Panc1 (cell line): ENCODE measurements around the gene AQP5. TPM values are rescaled to one million over a fixed set of nuclear protein-coding genes. Genes with fewer than 3 reads are reported as not detected.

Experiments used
- ATAC-seq: fragments of 200-7000 bp; cut with Tn5 transposase; 2 replicates; pipeline ENCODE4 v1.9.1; 2020; ENCODE audit warnings: mild to moderate bottlenecking, moderate library complexity
- BruUV-seq: library from RNA; stranded (reverse); fragments of 400-500 nt; replicated peaks from 2 replicates; lab custom pipeline; 2021; lab: Mats Ljungman, UMichigan
- CTCF ChIA-PET: fragments of 300-600 bp; sonication (Branson Sonifier 250); formaldehyde crosslinking; loops from one replicate; lab custom pipeline; 2022; ENCODE audit warnings: antibody characterized with exemption; lab: Charles Lee
- POLR2A ChIA-PET: fragments of 300-600 bp; sonication (Branson Sonifier 250); formaldehyde crosslinking; loops from one replicate; lab custom pipeline; 2022; ENCODE audit warnings: antibody characterized with exemption; lab: Charles Lee
- DNase-seq: peaks from one replicate; pipeline ENCODE4 v3.0.0-alpha.2; 2010; ENCODE audit warnings: low read depth, low spot score
- H3K27ac ChIP-seq: 2 replicates; pipeline ENCODE4 v1.5.1; 2011; ENCODE audit warnings: mild to moderate bottlenecking, low read length, inconsistent platforms
- H3K27me3 ChIP-seq: fragments of 200-500 bp; sonication (Bioruptor generic); 2 replicates; pipeline ENCODE4 v1.6.0; 2014; ENCODE audit warnings: low read length, inconsistent platforms; ENCODE audit not compliant: control insufficient read depth, insufficient read depth
- H3K36me3 ChIP-seq: fragments of 200-500 bp; sonication (Bioruptor generic); 2 replicates; pipeline ENCODE4 v1.5.1; 2014; ENCODE audit warnings: inconsistent platforms, mild to moderate bottlenecking, low read length, moderate library complexity; ENCODE audit not compliant: control insufficient read depth, insufficient read depth
- H3K4me1 ChIP-seq: 2 replicates; pipeline ENCODE4 v1.5.1; 2011; ENCODE audit warnings: inconsistent platforms, mild to moderate bottlenecking, low read length, moderate library complexity; ENCODE audit not compliant: control insufficient read depth, insufficient read depth
- H3K4me3 ChIP-seq, 2 experiments: 2 replicates each; pipeline ENCODE4 v1.5.1; 2011 to 2012; ENCODE audit warnings: low read depth in 2 of 2, low read length in 2 of 2, mild to moderate bottlenecking in 2 of 2, inconsistent platforms in 1 of 2, moderate library complexity in 1 of 2
- H3K9me3 ChIP-seq: fragments of 200-500 bp; sonication (Bioruptor generic); 2 replicates; pipeline ENCODE4 v1.5.1; 2014; ENCODE audit warnings: low read depth, mild to moderate bottlenecking, inconsistent platforms, low read length, moderate library complexity; ENCODE audit not compliant: control insufficient read depth, insufficient read depth
- POLR2AphosphoS5 ChIP-seq: IDR thresholded peaks from 2 replicates; pipeline ENCODE4 v1.6.1; 2012; ENCODE audit warnings: mild to moderate bottlenecking, low read depth, low read length, moderate library complexity
- SIN3A ChIP-seq: IDR thresholded peaks from 2 replicates; pipeline ENCODE4 v1.6.1; 2012; ENCODE audit warnings: low read depth, mild to moderate bottlenecking, low read length, moderate library complexity, borderline replicate concordance; ENCODE audit not compliant: insufficient read depth
- TCF7L2 ChIP-seq: IDR thresholded peaks from 2 replicates; pipeline ENCODE4 v1.6.1; 2011; ENCODE audit warnings: mild to moderate bottlenecking, low read depth, low read length, inconsistent platforms
- in situ Hi-C: cut with HindIII; loops from 2 replicates; pipeline ENCODE4 v1.10.0; 2016; ENCODE audit warnings: low sequenced_read_pairs, low pct_unique_long_range_greater_than_20kb
- intact Hi-C: fragments of 100-400 bp; cut with micrococcal nuclease; formaldehyde crosslinking; loops from one replicate; pipeline ENCODE4 v1.10.0; 2022; ENCODE audit not compliant: unreplicated experiment
- total RNA-seq: library from RNA; stranded (reverse); gene quantifications from one replicate; pipeline ENCODE4 v1.2.1, GENCODE V29; 2021; ENCODE audit not compliant: unreplicated experiment
- TF ChIP-seq, protein P1 (sequence below), 2 experiments: IDR thresholded peaks; 2 replicates each; pipeline ENCODE4 v1.6.1; 2011 to 2012; ENCODE audit warnings: low read depth in 2 of 2, control low read depth in 1 of 2, low read length in 1 of 2, mild to moderate bottlenecking in 1 of 2, moderate library complexity in 1 of 2; ENCODE audit not compliant: insufficient read depth in 1 of 2
- TF ChIP-seq, protein P2 (sequence below): fragments of 450-650 bp; IDR thresholded peaks from 2 replicates; pipeline ENCODE4 v1.5.1; 2017; ENCODE audit warnings: mild to moderate bottlenecking

Gene AQP5
- total RNA-seq, 1 experiment from 2014 or later: 0.72 TPM

DNA sequence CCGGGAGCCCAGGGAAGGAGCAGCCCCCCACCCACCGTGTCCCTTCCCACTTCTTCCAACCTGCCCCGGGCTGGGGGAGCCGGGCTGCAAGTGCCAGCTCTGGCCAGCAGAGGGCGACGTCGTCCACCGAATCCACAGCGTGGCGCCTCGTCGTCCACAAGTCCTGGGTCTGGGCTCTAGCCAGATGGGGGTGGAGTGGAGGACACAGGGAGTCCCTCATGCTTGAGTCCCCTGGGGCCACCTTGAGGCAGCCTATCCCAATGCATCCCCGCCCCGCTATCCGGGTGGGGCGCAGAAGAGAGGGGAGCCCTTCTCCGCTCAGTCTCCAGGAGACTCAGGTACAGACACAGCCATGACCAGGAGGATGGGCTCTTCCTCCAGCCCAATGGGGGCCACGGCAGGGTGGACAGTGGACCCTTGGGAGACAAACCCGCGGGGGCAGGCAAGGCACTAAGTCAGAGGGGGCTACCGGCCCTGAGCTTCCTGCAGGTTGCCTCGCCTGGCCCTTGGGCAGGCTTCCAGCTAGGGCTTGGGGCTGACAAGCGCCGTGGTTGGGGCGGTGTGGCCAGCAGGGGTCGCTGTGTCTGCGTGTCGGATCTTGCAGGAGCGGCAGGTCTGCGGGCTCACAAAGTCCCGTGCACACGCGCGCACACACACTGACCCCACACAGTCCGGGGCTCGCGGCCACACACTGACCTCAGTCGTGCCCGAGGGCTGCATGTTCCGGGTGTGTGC is 5.5 kb downstream of the AQP5 start:
- in situ Hi-C loops: no loop called here
- POLR2A ChIA-PET: no interaction called here

DNA sequence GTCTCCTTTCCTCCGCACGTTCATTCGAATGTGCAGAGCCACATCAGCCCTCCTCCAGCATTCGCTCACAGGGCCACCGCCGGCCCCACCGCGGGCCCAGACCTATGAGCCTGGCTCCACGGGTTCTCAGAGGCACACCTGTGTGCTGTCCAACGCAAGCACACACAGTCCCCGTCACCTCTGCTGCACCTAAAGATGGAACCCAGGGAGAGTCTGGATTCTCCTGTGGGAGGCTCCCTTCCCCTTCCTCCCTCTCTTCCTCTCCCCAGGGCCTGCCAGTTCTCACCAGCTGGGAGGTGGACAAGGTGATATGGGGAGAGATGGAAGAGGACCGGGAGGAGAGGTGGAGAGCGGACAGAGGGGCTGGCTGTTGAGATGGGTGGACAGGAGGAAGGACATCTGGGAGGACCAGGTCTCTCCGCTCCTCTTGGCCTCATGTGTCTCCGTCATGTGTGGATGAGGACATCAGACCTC is 6.1 kb downstream of the AQP5 start:
- peaks cover 23% of the 10 kb centered on the region for H3K4me1 ChIP-seq
- no peaks in the 10 kb centered on the region for H3K27me3 ChIP-seq
- ATAC-seq (peak; percentile 12), DNase-seq (no peak)
- intact Hi-C loops: loop anchor here (1.0 to 5.0 kb wide), 2 partner anchors 89 to 102 kb away; partner anchors contain the start of gene ASIC1
- H3K4me3 ChIP-seq: peak overlapping the region; percentile 33 to 64
- TF ChIP-seq, protein P1, sequence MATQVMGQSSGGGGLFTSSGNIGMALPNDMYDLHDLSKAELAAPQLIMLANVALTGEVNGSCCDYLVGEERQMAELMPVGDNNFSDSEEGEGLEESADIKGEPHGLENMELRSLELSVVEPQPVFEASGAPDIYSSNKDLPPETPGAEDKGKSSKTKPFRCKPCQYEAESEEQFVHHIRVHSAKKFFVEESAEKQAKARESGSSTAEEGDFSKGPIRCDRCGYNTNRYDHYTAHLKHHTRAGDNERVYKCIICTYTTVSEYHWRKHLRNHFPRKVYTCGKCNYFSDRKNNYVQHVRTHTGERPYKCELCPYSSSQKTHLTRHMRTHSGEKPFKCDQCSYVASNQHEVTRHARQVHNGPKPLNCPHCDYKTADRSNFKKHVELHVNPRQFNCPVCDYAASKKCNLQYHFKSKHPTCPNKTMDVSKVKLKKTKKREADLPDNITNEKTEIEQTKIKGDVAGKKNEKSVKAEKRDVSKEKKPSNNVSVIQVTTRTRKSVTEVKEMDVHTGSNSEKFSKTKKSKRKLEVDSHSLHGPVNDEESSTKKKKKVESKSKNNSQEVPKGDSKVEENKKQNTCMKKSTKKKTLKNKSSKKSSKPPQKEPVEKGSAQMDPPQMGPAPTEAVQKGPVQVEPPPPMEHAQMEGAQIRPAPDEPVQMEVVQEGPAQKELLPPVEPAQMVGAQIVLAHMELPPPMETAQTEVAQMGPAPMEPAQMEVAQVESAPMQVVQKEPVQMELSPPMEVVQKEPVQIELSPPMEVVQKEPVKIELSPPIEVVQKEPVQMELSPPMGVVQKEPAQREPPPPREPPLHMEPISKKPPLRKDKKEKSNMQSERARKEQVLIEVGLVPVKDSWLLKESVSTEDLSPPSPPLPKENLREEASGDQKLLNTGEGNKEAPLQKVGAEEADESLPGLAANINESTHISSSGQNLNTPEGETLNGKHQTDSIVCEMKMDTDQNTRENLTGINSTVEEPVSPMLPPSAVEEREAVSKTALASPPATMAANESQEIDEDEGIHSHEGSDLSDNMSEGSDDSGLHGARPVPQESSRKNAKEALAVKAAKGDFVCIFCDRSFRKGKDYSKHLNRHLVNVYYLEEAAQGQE (IDR thresholded peaks at IDR 0.05; ENCODE audit: insufficient read depth in 1 of 2, low read depth in 2 of 2, low read length in 1 of 2): no peak
- ChIA-PET CTCF (interaction anchor here (0.6 to 2.8 kb wide), 10 partner anchors 8 to 181 kb away, joined by 3 to 30 read pairs (median 8); partner anchors contain the start of gene NCKAP5L), POLR2A (interaction anchor here (0.7 kb wide), 1 partner anchor 97 kb away, joined by 3 read pairs; no protein-coding TSS in a partner anchor)
- H3K36me3 ChIP-seq: no peaks in the 10 kb centered on the region
- in situ Hi-C loops: no loop called here
- H3K27ac ChIP-seq: no peak overlapping the region
- no peaks in the 10 kb centered on the region for H3K9me3 ChIP-seq
- BruUV-seq: no TSS peak

More for the DNA sequence above, 5.5 kb downstream of the AQP5 start:
- Histone ChIP-seq H3K27me3 (no peaks in the 10 kb centered on the region), H3K9me3 (no peaks in the 10 kb centered on the region), H3K4me1 (peaks cover 25% of the 10 kb centered on the region), H3K36me3 (no peaks in the 10 kb centered on the region), H3K27ac (peak overlapping the region; percentile 71), H3K4me3 (peak overlapping the region; percentile 33 to 64)
- TF ChIP-seq, protein P2, sequence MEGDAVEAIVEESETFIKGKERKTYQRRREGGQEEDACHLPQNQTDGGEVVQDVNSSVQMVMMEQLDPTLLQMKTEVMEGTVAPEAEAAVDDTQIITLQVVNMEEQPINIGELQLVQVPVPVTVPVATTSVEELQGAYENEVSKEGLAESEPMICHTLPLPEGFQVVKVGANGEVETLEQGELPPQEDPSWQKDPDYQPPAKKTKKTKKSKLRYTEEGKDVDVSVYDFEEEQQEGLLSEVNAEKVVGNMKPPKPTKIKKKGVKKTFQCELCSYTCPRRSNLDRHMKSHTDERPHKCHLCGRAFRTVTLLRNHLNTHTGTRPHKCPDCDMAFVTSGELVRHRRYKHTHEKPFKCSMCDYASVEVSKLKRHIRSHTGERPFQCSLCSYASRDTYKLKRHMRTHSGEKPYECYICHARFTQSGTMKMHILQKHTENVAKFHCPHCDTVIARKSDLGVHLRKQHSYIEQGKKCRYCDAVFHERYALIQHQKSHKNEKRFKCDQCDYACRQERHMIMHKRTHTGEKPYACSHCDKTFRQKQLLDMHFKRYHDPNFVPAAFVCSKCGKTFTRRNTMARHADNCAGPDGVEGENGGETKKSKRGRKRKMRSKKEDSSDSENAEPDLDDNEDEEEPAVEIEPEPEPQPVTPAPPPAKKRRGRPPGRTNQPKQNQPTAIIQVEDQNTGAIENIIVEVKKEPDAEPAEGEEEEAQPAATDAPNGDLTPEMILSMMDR: peak; percentile 95
- no peak for TF ChIP-seq TCF7L2
- DNase-seq (peak; percentile 57), ATAC-seq (peak; percentile 84)
- BruUV-seq: no TSS peak
- intact Hi-C loops: loop anchor here (1.0 to 5.0 kb wide), 2 partner anchors 90 to 103 kb away; partner anchors contain the start of gene ASIC1
- CTCF ChIA-PET: interaction anchor here (0.5 to 2.8 kb wide), 15 partner anchors 22 to 347 kb away, joined by 3 to 30 read pairs (median 5); partner anchors contain the start of genes COX14 and SMARCD1

DNA sequence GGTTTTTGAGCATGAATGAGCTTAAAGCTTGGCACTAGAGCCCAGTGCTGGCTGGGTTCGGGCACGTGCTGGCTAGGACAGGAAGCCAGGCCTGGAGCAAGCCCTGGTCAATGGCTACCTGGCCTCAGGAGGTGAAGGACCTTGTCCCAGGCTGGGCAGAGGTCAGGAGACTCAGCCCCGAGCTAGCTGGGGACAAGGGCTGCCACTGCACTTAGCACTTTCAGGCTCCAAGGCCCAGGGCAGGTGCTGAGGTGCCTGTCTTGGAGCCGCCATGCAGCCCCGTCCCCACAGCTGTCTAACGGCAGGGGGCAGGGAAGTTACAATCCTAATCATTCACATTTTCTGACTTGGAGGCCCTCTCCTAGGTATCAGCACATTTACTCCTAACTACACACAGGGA is 6.8 kb downstream of the AQP5 start:
- intact Hi-C loops (loop anchor here (5.0 kb wide), 1 partner anchor 89 kb away; the partner anchor contains the start of gene ASIC1), in situ Hi-C loops (no loop called here)
- ChIA-PET POLR2A (interaction anchor here (0.7 kb wide), 2 partner anchors 9 to 97 kb away, joined by 3 read pairs; no protein-coding TSS in a partner anchor), CTCF (interaction anchor here (0.6 to 2.8 kb wide), 8 partner anchors 8 to 140 kb away, joined by 3 to 30 read pairs (median 8); partner anchors contain the start of gene NCKAP5L)
- no peaks in the 10 kb centered on the region for H3K27me3 ChIP-seq
- H3K4me1 ChIP-seq: peaks cover 17% of the 10 kb centered on the region; the same call in 1 of the 2 replicates
- H3K27ac ChIP-seq: no peak overlapping the region
- H3K4me3 ChIP-seq: no peak overlapping the region
- no peak for DNase-seq
- no peaks in the 10 kb centered on the region for H3K9me3 ChIP-seq
- BruUV-seq: no TSS peak
- no peak for TF ChIP-seq POLR2AphosphoS5
- TF ChIP-seq, protein P2: no peak
- no peak for TF ChIP-seq SIN3A
- TF ChIP-seq, protein P1 (IDR thresholded peaks at IDR 0.05; ENCODE audit: insufficient read depth in 1 of 2, low read depth in 2 of 2, low read length in 1 of 2): no peak
- no peak for TF ChIP-seq TCF7L2
- ATAC-seq: no peak
- no peaks in the 10 kb centered on the region for H3K36me3 ChIP-seq
